PC-9 (cell line): ENCODE measurements around the gene GLT1D1. TPM values are rescaled to one million over a fixed set of nuclear protein-coding genes. Genes with fewer than 3 reads are reported as not detected.

Experiments used
- BruUV-seq: library from RNA; stranded (reverse); fragments of 400-500 nt; replicated peaks from 2 replicates; lab custom pipeline; 2021; lab: Mats Ljungman, UMichigan
- CTCF ChIA-PET: fragments of 300-600 bp; sonication (Branson Sonifier 250); formaldehyde crosslinking; loops from one replicate; lab custom pipeline; 2022; ENCODE audit warnings: antibody characterized with exemption; lab: Charles Lee
- POLR2A ChIA-PET: fragments of 300-600 bp; sonication (Branson Sonifier 250); formaldehyde crosslinking; loops from one replicate; lab custom pipeline; 2022; ENCODE audit warnings: antibody characterized with exemption; ENCODE audit not compliant: unreplicated experiment; lab: Charles Lee
- DNase-seq, 2 experiments: peaks; one replicate each; pipeline versions ENCODE4 v3.0.0 to v3.0.0-alpha.2; 2015 to 2022; ENCODE audit warnings: mixed read lengths in 1 of 2
- H2AFZ ChIP-seq: fragments of 200-600 bp; sonication (generic); 2 replicates; pipeline ENCODE4 v1.8.1; 2017; ENCODE audit warnings: antibody characterized with exemption
- H3F3A ChIP-seq: fragments of 200-600 bp; sonication (generic); 2 replicates; pipeline ENCODE4 v1.8.1; 2017; ENCODE audit warnings: antibody characterized with exemption, mild to moderate bottlenecking, low read depth; ENCODE audit not compliant: insufficient read depth
- H3K27ac ChIP-seq: fragments of 200-600 bp; sonication (generic); 2 replicates; pipeline ENCODE4 v1.6.1; 2016; ENCODE audit warnings: mixed run types
- H3K27me3 ChIP-seq: fragments of 200-600 bp; sonication (generic); 2 replicates; pipeline ENCODE4 v1.6.1; 2016; ENCODE audit warnings: low read depth, mixed run types; ENCODE audit not compliant: insufficient read depth
- H3K36me3 ChIP-seq: fragments of 200-600 bp; sonication (generic); 2 replicates; pipeline ENCODE4 v1.6.1; 2016; ENCODE audit warnings: low read depth, mixed run types
- H3K4me1 ChIP-seq: fragments of 200-600 bp; sonication (generic); replicated peaks from 2 replicates; pipeline ENCODE4 v1.6.1; 2016; ENCODE audit warnings: mixed run types; ENCODE audit not compliant: insufficient read depth
- H3K4me2 ChIP-seq: fragments of 200-600 bp; sonication (generic); 2 replicates; pipeline ENCODE4 v1.6.1; 2017; ENCODE audit warnings: mixed run types
- H3K4me3 ChIP-seq: fragments of 200-600 bp; sonication (generic); 2 replicates; pipeline ENCODE4 v1.6.1; 2016; ENCODE audit warnings: mixed run types
- H3K79me2 ChIP-seq: fragments of 200-600 bp; sonication (generic); 2 replicates; pipeline ENCODE4 v1.6.1; 2017; ENCODE audit warnings: low read depth, mixed run types
- H3K9me2 ChIP-seq: fragments of 200-600 bp; sonication (generic); 2 replicates; pipeline ENCODE4 v1.8.1; 2017; ENCODE audit warnings: mild to moderate bottlenecking; ENCODE audit not compliant: insufficient read depth
- H3K9me3 ChIP-seq: fragments of 200-600 bp; sonication (generic); 2 replicates; pipeline ENCODE4 v1.8.1; 2016; ENCODE audit warnings: low read depth; ENCODE audit not compliant: insufficient read depth
- H4K20me1 ChIP-seq: fragments of 200-600 bp; sonication (generic); 2 replicates; pipeline ENCODE4 v1.8.1; 2017; ENCODE audit not compliant: insufficient read depth
- EZH2 ChIP-seq: fragments of 200-600 bp; sonication (generic); IDR thresholded peaks from 2 replicates; pipeline ENCODE4 v1.8.0; 2017; ENCODE audit warnings: antibody characterized with exemption, low read depth
- intact Hi-C: fragments of 100-400 bp; cut with micrococcal nuclease; formaldehyde crosslinking; loops from one replicate; pipeline ENCODE4 v1.10.0; 2022; ENCODE audit not compliant: unreplicated experiment
- total RNA-seq: library from RNA; stranded (reverse); gene quantifications from 2 replicates; pipeline ENCODE4 v1.2.3, GENCODE V29; 2021
- TF ChIP-seq, protein P1 (sequence below): fragments of 200-600 bp; sonication (generic); conservative IDR thresholded peaks from 2 replicates; pipeline ENCODE4 v1.6.1; 2017; ENCODE audit warnings: mixed run types, antibody characterized with exemption, mild to moderate bottlenecking, moderate library complexity

Gene GLT1D1
- total RNA-seq, 1 experiment from 2014 or later: not detected

DNA sequence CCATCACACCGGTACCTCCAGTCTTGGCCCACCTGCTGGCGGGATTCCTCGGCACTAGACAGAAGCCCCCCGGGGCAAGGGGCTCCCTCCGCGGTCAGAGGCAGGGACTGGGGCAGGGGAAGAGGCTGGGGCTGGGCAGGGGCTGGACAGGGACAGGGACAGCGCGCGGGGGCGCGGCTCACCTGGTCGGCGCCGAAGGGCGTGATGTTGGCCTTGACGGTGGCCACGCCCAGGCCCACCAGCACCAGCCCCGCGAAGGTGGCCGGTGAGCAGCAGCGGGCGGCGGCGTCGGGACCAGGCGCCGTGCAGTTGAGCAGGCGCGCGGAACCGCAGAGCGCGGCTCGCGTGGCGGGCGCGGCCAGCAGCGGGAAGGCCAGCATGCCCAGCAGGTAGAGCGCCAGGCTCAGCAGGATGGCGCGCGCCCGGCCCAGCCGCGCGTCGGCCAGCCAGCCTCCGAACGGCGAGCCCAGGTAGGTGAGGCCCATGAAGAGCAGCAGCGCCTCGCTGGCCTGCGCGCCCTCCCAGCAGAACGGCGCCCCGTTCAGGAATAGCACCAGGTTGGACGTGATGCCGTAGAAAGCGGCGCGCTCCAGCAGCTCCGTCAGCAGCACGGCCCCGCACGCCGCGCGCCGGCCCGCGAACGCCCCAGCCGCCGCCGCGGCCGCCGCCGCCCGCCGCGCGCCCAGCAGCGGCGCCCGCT lies 29.9 kb upstream of the GLT1D1 start:
- Histone ChIP-seq H2AFZ (peak overlapping the region; percentile 94), H3K79me2 (peaks cover 48% of the 10 kb centered on the region), H4K20me1 (peaks cover 16% of the 10 kb centered on the region), H3K9me2 (peaks cover 4% of the 10 kb centered on the region; the same call in 1 of the 2 replicates), H3K4me3 (peak overlapping the region; percentile 90), H3K27ac (peak overlapping the region; percentile 46; the same call in 1 of the 2 replicates), H3K36me3 (no peaks in the 10 kb centered on the region), H3K9me3 (no peaks in the 10 kb centered on the region), H3K4me2 (peak overlapping the region; percentile 82), H3K4me1 (no peaks in the 10 kb centered on the region), H3F3A (no peaks in the 10 kb centered on the region), H3K27me3 (no peaks in the 10 kb centered on the region)
- CTCF ChIA-PET: no interaction called here
- intact Hi-C loops: no loop called here
- no TSS peak for BruUV-seq
- DNase-seq: peak; percentile 37 to 49
- no peak for TF ChIP-seq EZH2
- TF ChIP-seq, protein P1, sequence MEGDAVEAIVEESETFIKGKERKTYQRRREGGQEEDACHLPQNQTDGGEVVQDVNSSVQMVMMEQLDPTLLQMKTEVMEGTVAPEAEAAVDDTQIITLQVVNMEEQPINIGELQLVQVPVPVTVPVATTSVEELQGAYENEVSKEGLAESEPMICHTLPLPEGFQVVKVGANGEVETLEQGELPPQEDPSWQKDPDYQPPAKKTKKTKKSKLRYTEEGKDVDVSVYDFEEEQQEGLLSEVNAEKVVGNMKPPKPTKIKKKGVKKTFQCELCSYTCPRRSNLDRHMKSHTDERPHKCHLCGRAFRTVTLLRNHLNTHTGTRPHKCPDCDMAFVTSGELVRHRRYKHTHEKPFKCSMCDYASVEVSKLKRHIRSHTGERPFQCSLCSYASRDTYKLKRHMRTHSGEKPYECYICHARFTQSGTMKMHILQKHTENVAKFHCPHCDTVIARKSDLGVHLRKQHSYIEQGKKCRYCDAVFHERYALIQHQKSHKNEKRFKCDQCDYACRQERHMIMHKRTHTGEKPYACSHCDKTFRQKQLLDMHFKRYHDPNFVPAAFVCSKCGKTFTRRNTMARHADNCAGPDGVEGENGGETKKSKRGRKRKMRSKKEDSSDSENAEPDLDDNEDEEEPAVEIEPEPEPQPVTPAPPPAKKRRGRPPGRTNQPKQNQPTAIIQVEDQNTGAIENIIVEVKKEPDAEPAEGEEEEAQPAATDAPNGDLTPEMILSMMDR: no peak
- POLR2A ChIA-PET: no interaction called here

DNA sequence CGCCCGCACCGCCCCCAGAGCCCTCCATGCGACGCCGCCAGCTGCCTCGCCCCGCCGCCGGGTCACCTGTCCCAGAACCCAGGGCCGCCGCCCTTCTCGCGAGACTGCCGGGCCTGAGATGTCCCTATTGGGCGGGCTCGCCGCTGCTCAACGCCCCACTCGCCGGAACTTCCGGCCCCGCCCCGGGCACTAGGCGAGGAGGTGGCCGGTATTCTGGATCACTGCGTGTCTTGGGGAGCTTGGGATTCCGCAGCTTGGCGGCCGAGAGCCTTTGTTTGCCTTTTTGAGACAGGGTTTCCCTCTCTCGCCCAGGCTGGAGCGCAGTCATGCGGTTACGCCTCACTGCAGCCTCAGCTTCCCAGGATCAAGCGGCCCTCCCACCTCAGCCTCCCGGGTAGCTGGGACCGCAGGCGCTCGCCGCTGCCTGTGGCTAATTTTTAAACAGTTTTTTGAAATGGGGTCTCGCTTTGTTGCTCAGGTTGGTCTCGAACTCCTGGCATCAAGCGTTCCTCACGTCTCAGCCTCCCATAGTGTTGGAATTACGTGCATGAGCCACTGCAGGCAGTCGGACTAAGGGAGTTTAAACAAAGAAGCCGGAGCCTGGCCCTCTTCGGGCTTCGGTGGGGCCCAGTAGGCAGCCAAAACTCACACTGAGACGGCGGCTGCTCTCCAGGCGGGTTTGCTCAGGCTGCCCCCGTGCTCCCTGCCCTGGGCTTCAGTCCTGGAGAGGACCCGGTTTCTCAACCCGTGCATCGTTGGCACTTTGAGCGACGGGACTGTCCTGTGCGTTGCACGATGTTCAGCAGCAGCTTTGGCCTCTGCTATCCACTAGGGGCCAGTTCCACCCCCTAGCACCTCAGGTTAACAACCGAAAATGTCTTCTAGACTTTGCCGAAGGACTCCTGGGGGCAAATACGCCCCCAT lies 29.1 kb upstream of the GLT1D1 start, which contains the start of gene SLC15A4:
Gene SLC15A4, minus strand, starts transcription at position 43 of the 924 bp plus-strand sequence. Its CDS starts 15 bp downstream, at position 28.
- no peaks in the 10 kb centered on the region for H3K9me3 ChIP-seq
- H3K79me2 ChIP-seq: peaks cover 39% of the 10 kb centered on the region
- peaks cover 9% of the 10 kb centered on the region for H4K20me1 ChIP-seq
- no peaks in the 10 kb centered on the region for H3K27me3 ChIP-seq
- H3K4me1 ChIP-seq: no peaks in the 10 kb centered on the region
- ChIA-PET POLR2A (interaction anchor here (0.5 kb wide), 1 partner anchor 12 kb away, joined by 4 read pairs; no protein-coding TSS in a partner anchor), CTCF (no interaction called here)
- no peaks in the 10 kb centered on the region for H3F3A ChIP-seq
- H3K9me2 ChIP-seq: peaks cover 4% of the 10 kb centered on the region; the same call in 1 of the 2 replicates
- intact Hi-C loops: no loop called here
- H3K27ac ChIP-seq: peak within 1 kb of the TSS; percentile 54
- TSS peak; percentile 88 for BruUV-seq
- peak within 1 kb of the TSS; percentile 99 for H2AFZ ChIP-seq
- H3K4me3 ChIP-seq: peak within 1 kb of the TSS; percentile 93
- peak within 1 kb of the TSS; percentile 93 for H3K4me2 ChIP-seq
- no peaks in the 10 kb centered on the region for H3K36me3 ChIP-seq
- peak; percentile 82 to 94 for DNase-seq
- TF ChIP-seq EZH2: no peak
- TF ChIP-seq, protein P1: no peak

DNA sequence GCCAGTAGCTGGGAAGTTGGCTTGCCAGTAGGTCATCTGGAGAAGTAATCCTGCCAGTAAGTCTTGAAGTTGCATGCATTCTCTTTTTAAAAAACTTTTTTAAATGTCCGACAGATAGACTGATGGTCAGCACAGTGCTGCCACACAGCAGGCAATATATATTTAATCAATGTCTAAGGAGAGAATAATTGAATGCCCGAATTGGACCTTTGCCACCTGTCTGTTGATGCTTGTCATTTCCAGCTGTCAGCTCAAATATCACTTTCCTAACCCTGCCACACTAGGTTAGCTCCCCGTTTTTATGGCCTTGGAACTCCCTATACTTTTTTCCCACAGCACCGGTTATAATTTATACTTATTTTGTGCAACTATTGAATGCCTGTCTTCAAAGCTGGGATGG lies 27.4 kb upstream of the GLT1D1 start:
- ChIA-PET POLR2A (no interaction called here), CTCF (no interaction called here)
- Histone ChIP-seq H3K79me2 (peaks cover 24% of the 10 kb centered on the region), H3K4me1 (no peaks in the 10 kb centered on the region), H2AFZ (no peak overlapping the region), H3K9me3 (no peaks in the 10 kb centered on the region), H3F3A (no peaks in the 10 kb centered on the region), H3K27ac (no peak overlapping the region), H3K4me3 (no peak overlapping the region), H3K9me2 (peaks cover 4% of the 10 kb centered on the region; the same call in 1 of the 2 replicates), H4K20me1 (no peaks in the 10 kb centered on the region), H3K4me2 (no peak overlapping the region), H3K27me3 (no peaks in the 10 kb centered on the region), H3K36me3 (no peaks in the 10 kb centered on the region)
- intact Hi-C loops: no loop called here
- no TSS peak for BruUV-seq
- TF ChIP-seq EZH2: no peak
- TF ChIP-seq, protein P1: no peak
- DNase-seq: no peak
